ENCODE data around the gene ADAMTS3.

The ADAMTS3 gene

GRCh38 chr4:72587334-72587733 lies 18.3 kb upstream of the ADAMTS3 start:
- H3K4me3 ChIP-seq (ENCODE audit: low read depth, low read length) = no peak overlapping the region
- TF ChIP-seq CTCF (IDR thresholded peaks at IDR 0.05; ENCODE audit: low read depth, low read length) = no peak
- in situ Hi-C loops (cut with HindIII; ENCODE audit: low sequenced_read_pairs) = no loop called here
- no peak for DNase-seq (ENCODE audit: low read depth, low spot score)

GRCh38 chr4:72582853-72583252 lies 13.8 kb upstream of the ADAMTS3 start:
- in situ Hi-C loops (cut with HindIII; ENCODE audit: low sequenced_read_pairs) = no loop called here
- DNase-seq (ENCODE audit: low read depth, low spot score) = no peak
- no peak for TF ChIP-seq CTCF (IDR thresholded peaks at IDR 0.05; ENCODE audit: low read depth, low read length)
- no peak overlapping the region for H3K4me3 ChIP-seq (ENCODE audit: low read depth, low read length)

DNA sequence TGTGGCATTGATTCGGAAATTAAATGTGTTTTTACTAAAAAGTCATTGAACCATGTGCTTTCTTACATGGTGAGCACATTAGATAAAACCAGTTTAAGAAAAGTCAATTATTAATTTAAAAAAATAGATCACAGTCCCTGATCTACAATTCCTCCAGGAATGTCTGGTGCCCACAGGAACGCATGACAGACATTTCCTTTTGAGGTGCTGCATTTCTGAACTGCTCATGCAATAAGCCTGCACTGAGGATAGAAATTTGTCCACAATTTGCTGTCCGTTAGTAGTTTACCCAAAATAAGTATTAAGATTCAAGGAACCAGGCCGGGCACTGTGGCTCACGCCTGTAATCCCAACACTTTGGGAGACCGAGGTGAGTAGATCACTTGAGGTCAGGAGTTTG lies 8.2 kb upstream of the ADAMTS3 start:
- H3K4me3 ChIP-seq (ENCODE audit: low read depth, low read length) = no peak overlapping the region
- no peak for TF ChIP-seq CTCF (IDR thresholded peaks at IDR 0.05; ENCODE audit: low read depth, low read length)
- in situ Hi-C loops (cut with HindIII; ENCODE audit: low sequenced_read_pairs) = no loop called here
- no peak for DNase-seq (ENCODE audit: low read depth, low spot score)

DNA sequence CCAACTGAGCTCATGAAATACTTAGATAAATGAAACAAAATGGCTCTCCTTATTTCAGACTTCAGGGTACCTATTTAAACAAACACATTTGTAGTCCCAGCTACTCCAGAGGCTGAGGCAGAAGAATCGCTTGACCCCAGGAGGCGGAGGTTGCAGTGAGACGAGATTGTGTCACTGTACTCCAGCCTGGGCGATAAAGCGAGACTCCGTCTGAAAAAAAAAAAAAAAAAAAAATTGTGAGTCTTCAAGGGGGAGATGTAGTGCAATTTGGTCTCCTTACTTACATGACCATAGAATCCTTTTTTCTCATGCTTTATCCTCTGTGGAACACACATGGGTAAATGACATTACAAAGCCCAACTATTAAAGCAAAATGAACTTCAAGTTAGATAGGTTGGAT lies 2.3 kb upstream of the ADAMTS3 start:
- in situ Hi-C loops (cut with HindIII; ENCODE audit: low sequenced_read_pairs) = no loop called here
- DNase-seq (ENCODE audit: low read depth, low spot score) = no peak
- no peak overlapping the region for H3K4me3 ChIP-seq (ENCODE audit: low read depth, low read length)
- no peak for TF ChIP-seq CTCF (IDR thresholded peaks at IDR 0.05; ENCODE audit: low read depth, low read length)

GRCh38 chr4:72569719-72570235 lies 756 bp upstream of the ADAMTS3 start:
- in situ Hi-C loops (cut with HindIII; ENCODE audit: low sequenced_read_pairs) = no loop called here
- DNase-seq (ENCODE audit: low read depth, low spot score) = peak; percentile 8
- peak overlapping the region; percentile 73 for H3K4me3 ChIP-seq (ENCODE audit: low read depth, low read length)
- TF ChIP-seq CTCF (IDR thresholded peaks at IDR 0.05; ENCODE audit: low read depth, low read length) = no peak

DNA sequence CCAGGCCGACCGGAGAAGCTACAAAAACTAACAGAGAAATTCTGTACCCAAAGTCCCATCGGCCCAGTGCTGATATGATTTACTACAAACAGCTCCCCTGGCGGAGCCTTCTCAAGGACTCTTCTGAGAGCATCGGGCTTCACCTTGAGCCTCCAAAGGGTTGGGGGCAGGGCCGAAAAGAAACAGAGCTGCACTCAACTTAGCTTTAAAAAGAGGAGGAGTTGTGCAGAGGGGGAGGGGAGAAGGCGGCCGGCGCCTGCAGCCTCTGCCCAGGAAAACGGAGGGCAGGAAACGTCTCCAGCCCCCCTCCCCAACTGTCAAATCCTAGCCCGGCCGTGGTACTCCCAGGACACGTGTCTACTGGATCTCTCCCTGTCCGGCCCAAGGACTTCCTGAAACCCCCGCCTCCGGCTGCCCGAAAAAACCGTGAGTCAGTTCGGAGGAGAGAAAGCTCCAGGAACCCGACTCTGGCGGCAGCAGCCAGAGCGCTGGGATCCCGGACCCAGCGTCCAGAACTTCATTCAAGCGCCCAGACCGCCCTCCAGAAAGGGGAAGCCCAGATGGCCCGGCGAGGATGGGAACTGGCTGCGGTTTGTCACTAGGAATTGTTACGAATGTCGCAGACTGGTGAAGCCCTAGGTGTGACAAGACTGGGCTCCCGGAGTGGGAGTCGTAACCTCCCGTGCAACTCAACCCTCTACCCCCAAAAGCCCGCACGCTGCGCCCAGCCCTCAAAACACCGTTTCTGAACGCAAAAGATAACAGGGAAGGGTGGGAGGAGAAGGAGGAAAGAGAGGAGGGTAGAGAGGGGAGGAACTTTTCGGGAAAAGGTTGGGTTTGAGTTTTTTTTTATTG lies 973 bp downstream of the ADAMTS3 start:
- peak; percentile 90 for DNase-seq (ENCODE audit: low read depth, low spot score)
- in situ Hi-C loops (cut with HindIII; ENCODE audit: low sequenced_read_pairs) = no loop called here
- peak overlapping the region; percentile 73 for H3K4me3 ChIP-seq (ENCODE audit: low read depth, low read length)
- peak; percentile 56 for TF ChIP-seq CTCF (IDR thresholded peaks at IDR 0.05; ENCODE audit: low read depth, low read length)
